Heart right ventricle (tissue), 16 donors: ENCODE measurements around the gene NUDT22. TPM values are rescaled to one million over a fixed set of nuclear protein-coding genes. Genes with fewer than 3 reads are reported as not detected.

Source experiments
- ATAC-seq, 8 donors: fragments of 200-7000 bp; cut with Tn5 transposase; one replicate each; pipeline ENCODE4 v1.9.1; 2020; ENCODE audit warnings: mild to moderate bottlenecking in 8 of 8, moderate library complexity in 8 of 8, moderate number of reproducible peaks in 1 of 8
- DNase-seq, 2 donors: peaks; one replicate each; pipeline ENCODE4 v3.0.0-alpha.2; 2020
- H3K27ac ChIP-seq, 10 donors: fragments of 200-600 bp; sonication (generic) in 2 of 10; one replicate each; pipeline versions ENCODE4 v1.5.0 to v1.8.0; 2020 to 2022; ENCODE audit warnings: mild to moderate bottlenecking in 3 of 10
- H3K27me3 ChIP-seq, 7 donors: fragments of 200-600 bp; one replicate each; pipeline ENCODE4 v1.8.0; 2021 to 2022; ENCODE audit warnings: mild to moderate bottlenecking in 2 of 7
- H3K36me3 ChIP-seq, 9 donors: fragments of 200-600 bp; sonication (generic) in 1 of 9; one replicate each; pipeline versions ENCODE4 v1.5.0 to v1.8.0; 2020 to 2022; ENCODE audit warnings: mild to moderate bottlenecking in 2 of 9
- H3K4me1 ChIP-seq, 9 donors: fragments of 200-600 bp; sonication (generic) in 1 of 9; one replicate each; pipeline versions ENCODE4 v1.5.0 to v1.8.0; 2020 to 2022; ENCODE audit warnings: mild to moderate bottlenecking in 4 of 9
- H3K4me3 ChIP-seq, 10 donors: fragments of 200-600 bp; sonication (generic) in 2 of 10; one replicate each; pipeline versions ENCODE4 v1.5.0 to v1.8.0; 2020 to 2022; ENCODE audit warnings: mild to moderate bottlenecking in 7 of 10, moderate library complexity in 2 of 10
- H3K9me3 ChIP-seq, 11 donors: fragments of 200-600 bp in 10 of 11; sonication (generic) in 2 of 11; one replicate each; pipeline versions ENCODE4 v1.5.0 to v1.8.0; 2013 to 2022; ENCODE audit warnings: mild to moderate bottlenecking in 2 of 11, control low read depth in 1 of 11, moderate library complexity in 1 of 11
- WGBS, 2 donors: extraction: QIAGEN DNeasy Blood & Tissue Kit; methylation state at CpG; one replicate each; pipeline ENCODE4 v1.1.7; 2013; ENCODE audit warnings: inconsistent platforms in 1 of 2; 5-methylcytosine and 5-hydroxymethylcytosine counted together
- intact Hi-C, 10 donors: fragments of 100-400 bp; cut with DNase I; formaldehyde crosslinking; loops; one replicate each; pipeline versions ENCODE4 v1.11.1 to v1.14.2; 2022
- polyA plus RNA-seq, 2 donors: library from polyadenylated mRNA; stranded (reverse); fragments of 200-250 nt; gene quantifications; one replicate each; pipeline ENCODE4 v1.2.3, GENCODE V29; 2013
- total RNA-seq, 10 donors: library from RNA; stranded (reverse); fragmentation: NEBNext Ultra II Directional in 3 of 10; extraction: Animal tissue kit (Norgen Biotek cat#: 25700) in 3 of 10; gene quantifications; one replicate each; pipeline versions ENCODE4 v1.2.1 to v1.2.4, GENCODE V29; 2021 to 2023
- TF ChIP-seq, protein P1 (sequence below), 9 donors: fragments of 200-600 bp; sonication (generic) in 2 of 9; IDR thresholded peaks; one replicate each; pipeline versions ENCODE4 v1.5.0 to v1.8.0; 2021 to 2022; ENCODE audit warnings: antibody characterized with exemption in 9 of 9, mild to moderate bottlenecking in 5 of 9, moderate library complexity in 1 of 9
- donor health status: Arrhythmogenic right ventricular cardiomyopathy.
- donor health status: ischemic (EF 13 %, LVEDD 7.1; RV severe dilation, severe dysfunction).
- donor health status: healthy with polysubstance abuse.
- donor health status: DM: no; HTN: yes; CAD: no.
- donor health status: DM: no; HTN: no; CAD: no.
- donor health status: ischemic (EF 25% LVEDD 6.9; RV normal size, moderate dysfunction).
- donor health status: ischemic (EF 25% LVEDD 5.7; RV mildly dilated, moderate dysfunction).
- donor health status: healthy.
- donor health status: DM: yes; HTN: yes; CAD: no.
- donor health status: Ischemic cardiomyopathy.
- donor health status: ischemic (EF 35%, LVEDD 5.7; RV mildly dilated, moderate dysfunction).
- donor health status: nonischemic (EF 11% LVEDD 7.7; RV severe dilation, severe dysfunction).
- donor health status: DM: yes; HTN: yes; CAD: no.
- donor health status: PGD.
- donor health status: ischemic (EF 29% LVEDD 5.4; RV normal size, mild dysfunction).
- donor health status: nonischemic (EF 23%, LVEDD 6.1; RV moderate dilation, normal function).

Gene NUDT22
- total and polyA plus RNA-seq, 12 donors, result 57.3 to 95.2 (median 72.6) TPM

- H3K4me1 ChIP-seq, result peaks cover 14 to 57% (median 48%) of the 10 kb centered on the region in 9 donors
- peak within 1 kb of the TSS; percentile 44 to 90 (median 71) for H3K4me3 ChIP-seq
- ATAC-seq (peak; percentile 65 to 81 (median 76)), DNase-seq (peak; percentile 90 to 92)
- H3K36me3 ChIP-seq, result peaks cover 0 to 20% (median 0%) of the 10 kb centered on the region in 9 donors
- H3K9me3 ChIP-seq, result no peaks in the 10 kb centered on the region
- TF ChIP-seq, protein P1, sequence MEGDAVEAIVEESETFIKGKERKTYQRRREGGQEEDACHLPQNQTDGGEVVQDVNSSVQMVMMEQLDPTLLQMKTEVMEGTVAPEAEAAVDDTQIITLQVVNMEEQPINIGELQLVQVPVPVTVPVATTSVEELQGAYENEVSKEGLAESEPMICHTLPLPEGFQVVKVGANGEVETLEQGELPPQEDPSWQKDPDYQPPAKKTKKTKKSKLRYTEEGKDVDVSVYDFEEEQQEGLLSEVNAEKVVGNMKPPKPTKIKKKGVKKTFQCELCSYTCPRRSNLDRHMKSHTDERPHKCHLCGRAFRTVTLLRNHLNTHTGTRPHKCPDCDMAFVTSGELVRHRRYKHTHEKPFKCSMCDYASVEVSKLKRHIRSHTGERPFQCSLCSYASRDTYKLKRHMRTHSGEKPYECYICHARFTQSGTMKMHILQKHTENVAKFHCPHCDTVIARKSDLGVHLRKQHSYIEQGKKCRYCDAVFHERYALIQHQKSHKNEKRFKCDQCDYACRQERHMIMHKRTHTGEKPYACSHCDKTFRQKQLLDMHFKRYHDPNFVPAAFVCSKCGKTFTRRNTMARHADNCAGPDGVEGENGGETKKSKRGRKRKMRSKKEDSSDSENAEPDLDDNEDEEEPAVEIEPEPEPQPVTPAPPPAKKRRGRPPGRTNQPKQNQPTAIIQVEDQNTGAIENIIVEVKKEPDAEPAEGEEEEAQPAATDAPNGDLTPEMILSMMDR (IDR thresholded peaks at IDR 0.05), result peak in 5 of 9 donors; percentile 8 to 34 (median 24)
- intact Hi-C loops, result loop anchor here in 2 of 10 donors (2.0 to 5.0 kb wide), 2 partner anchors 55 to 58 kb away; partner anchors contain the start of genes CATSPERZ (in 1 of the 2) and ESRRA (in 1 of the 2)
- WGBS, 2 donors, result 1% methylated on average over 64 to 74 of the region's 74 CpGs
- H3K27ac ChIP-seq, result peak within 1 kb of the TSS; percentile 66 to 96 (median 92)
- no peaks in the 10 kb centered on the region for H3K27me3 ChIP-seq
These were observed 21.0 kb downstream of the NUDT22 start, which contains the start of gene PPP1R14B for GRCh38 chr11:64246871-64247728. PPP1R14B (minus strand) TSS chr11:64246943; CDS start chr11:64246673, 270 bp downstream.

GRCh38 chr11:64247729-64248531 is 21.9 kb downstream of the NUDT22 start:
- DNase-seq (peak in 1 of 2 donors; percentile 10), ATAC-seq (peak in 3 of 8 donors; percentile 0 to 2 (median 2))
- TF ChIP-seq, protein P1 (IDR thresholded peaks at IDR 0.05), result no peak
- Histone ChIP-seq H3K4me1 (peaks cover 9 to 57% (median 47%) of the 10 kb centered on the region in 9 donors), H3K4me3 (peak overlapping the region; percentile 44 to 90 (median 68)), H3K9me3 (no peaks in the 10 kb centered on the region), H3K36me3 (peaks cover 0 to 19% (median 0%) of the 10 kb centered on the region in 9 donors), H3K27ac (peak overlapping the region; percentile 14 to 96 (median 92)), H3K27me3 (no peaks in the 10 kb centered on the region)
- WGBS, 2 donors, result 36 to 42% methylated on average over 31 of the region's 31 CpGs
- intact Hi-C loops, result loop anchor here in 2 of 10 donors (2.0 to 5.0 kb wide), 2 partner anchors 54 to 57 kb away; partner anchors contain the start of genes CATSPERZ (in 1 of the 2) and ESRRA (in 1 of the 2)

DNA sequence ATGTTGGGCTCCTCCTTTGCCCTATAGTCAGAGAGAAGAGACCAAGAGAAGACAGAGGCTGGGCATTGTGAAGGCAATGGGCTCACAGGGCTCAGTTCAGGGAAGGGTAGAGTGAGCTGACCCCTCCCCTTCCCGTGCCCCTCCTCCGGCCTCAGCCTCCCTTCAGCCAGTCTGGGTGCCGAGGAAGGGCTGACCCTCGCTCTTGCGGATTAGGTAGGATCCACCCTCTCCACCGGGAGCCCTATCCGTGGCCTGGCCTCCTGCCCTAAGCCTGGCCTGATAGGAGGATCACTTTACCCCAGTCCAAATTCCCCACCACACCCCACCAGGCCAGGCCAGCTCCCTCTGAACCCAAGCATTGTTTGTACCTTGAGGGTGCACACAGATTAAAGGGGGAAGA is 22.5 kb downstream of the NUDT22 start:
- ATAC-seq (no peak), DNase-seq (no peak)
- WGBS, 2 donors, result 80 to 88% methylated on average over 7 of the region's 7 CpGs
- no peaks in the 10 kb centered on the region for H3K27me3 ChIP-seq
- intact Hi-C loops, result loop anchor here in 1 of 10 donors (5.0 kb wide), 1 partner anchor 54 kb away; the partner anchor contains the start of gene CATSPERZ
- H3K27ac ChIP-seq, result no peak overlapping the region
- no peaks in the 10 kb centered on the region for H3K9me3 ChIP-seq
- H3K4me3 ChIP-seq, result no peak overlapping the region
- peaks cover 9 to 57% (median 49%) of the 10 kb centered on the region in 9 donors for H3K4me1 ChIP-seq
- TF ChIP-seq, protein P1 (IDR thresholded peaks at IDR 0.05), result no peak
- H3K36me3 ChIP-seq, result peaks cover 0 to 13% (median 0%) of the 10 kb centered on the region in 9 donors
